H1 (cell line): ENCODE measurements around the gene ANKRD11. TPM values are rescaled to one million over a fixed set of nuclear protein-coding genes. Genes with fewer than 3 reads are reported as not detected.

Experiments used
- CTCF ChIA-PET: fragments of 300-600 bp; sonication (Branson Sonifier 250); formaldehyde crosslinking; loops from one replicate; lab custom pipeline; 2021; ENCODE audit not compliant: partially characterized antibody; lab: Charles Lee
- POLR2A ChIA-PET: fragments of 300-600 bp; sonication (Branson Sonifier 250); formaldehyde crosslinking; loops from one replicate; lab custom pipeline; 2021; ENCODE audit warnings: inconsistent platforms; ENCODE audit not compliant: partially characterized antibody; lab: Charles Lee
- DNase-seq, 2 experiments: peaks; one replicate each; pipeline versions ENCODE4 v3.0.0 to v3.0.0-alpha.2; 2010 to 2022; ENCODE audit warnings: low spot score in 2 of 2, low read depth in 1 of 2, mixed read lengths in 1 of 2
- FAIRE-seq: peaks from 2 replicates; lab custom pipeline; 2011; peaks lifted over from hg19 to GRCh38; lab: Jason Lieb, UNC
- H2AFZ ChIP-seq: 2 replicates; pipeline ENCODE4 v1.8.1; 2012; ENCODE audit warnings: low read length, inconsistent platforms
- H2AK5ac ChIP-seq: 2 replicates; pipeline ENCODE4 v1.6.1; 2013; ENCODE audit warnings: low read depth, low read length
- H2BK120ac ChIP-seq: replicated peaks from 2 replicates; pipeline ENCODE3; 2013; ENCODE audit warnings: low read depth, low read length, inconsistent platforms
- H2BK12ac ChIP-seq: 2 replicates; pipeline ENCODE4 v1.6.1; 2013; ENCODE audit warnings: low read depth, low read length
- H2BK15ac ChIP-seq: 2 replicates; pipeline ENCODE4 v1.6.1; 2013; ENCODE audit warnings: low read length
- H2BK20ac ChIP-seq: 2 replicates; pipeline ENCODE4 v1.6.1; 2013; ENCODE audit warnings: low read length
- H2BK5ac ChIP-seq: 2 replicates; pipeline ENCODE4 v1.6.1; 2013; ENCODE audit warnings: low read depth, low read length
- H3K14ac ChIP-seq: 2 replicates; pipeline ENCODE4 v1.6.1; 2013; ENCODE audit warnings: inconsistent platforms; ENCODE audit not compliant: insufficient read length
- H3K18ac ChIP-seq: 2 replicates; pipeline ENCODE4 v1.6.1; 2013; ENCODE audit warnings: low read length; ENCODE audit errors: extremely low read depth
- H3K23ac ChIP-seq: 2 replicates; pipeline ENCODE4 v1.6.1; 2013; ENCODE audit warnings: inconsistent platforms; ENCODE audit not compliant: insufficient read length
- H3K23me2 ChIP-seq: 2 replicates; pipeline ENCODE4 v1.6.1; 2013; ENCODE audit warnings: low read depth, low read length
- H3K27ac ChIP-seq: 2 replicates; pipeline ENCODE4 v1.6.1; 2011; ENCODE audit warnings: low read depth, low read length, inconsistent platforms
- H3K27me3 ChIP-seq, 4 experiments: replicated peaks in 1 of 4; 1 replicate in 1 of 4; 2 replicates in 3 of 4; pipeline versions ENCODE4 v1.6.1 to v1.8.1; 2011 to 2013; ENCODE audit warnings: low read length in 3 of 4, mild to moderate bottlenecking in 3 of 4, inconsistent platforms in 2 of 4, mixed read lengths in 2 of 4, moderate library complexity in 1 of 4; ENCODE audit not compliant: control insufficient read depth in 3 of 4, insufficient read depth in 3 of 4; ENCODE audit errors: extremely low read depth in 1 of 4
- H3K36me3 ChIP-seq, 4 experiments: 2 replicates each; pipeline versions ENCODE4 v1.6.1 to v1.8.1; 2011 to 2013; ENCODE audit warnings: mild to moderate bottlenecking in 4 of 4, low read length in 3 of 4, moderate library complexity in 2 of 4, control low read depth in 1 of 4, inconsistent platforms in 1 of 4; ENCODE audit not compliant: insufficient read depth in 4 of 4, control insufficient read depth in 2 of 4
- H3K4ac ChIP-seq: replicated peaks from 2 replicates; pipeline ENCODE3; 2013; ENCODE audit warnings: low read length, low read depth, mixed read lengths, inconsistent platforms; ENCODE audit not compliant: insufficient read length
- H3K4me1 ChIP-seq, 4 experiments: replicated peaks in 1 of 4; 1 replicate in 1 of 4; 2 replicates in 3 of 4; pipeline versions ENCODE4 v1.6.1 to v1.8.1; 2011 to 2013; ENCODE audit warnings: low read length in 3 of 4, inconsistent platforms in 2 of 4, mixed read lengths in 1 of 4; ENCODE audit not compliant: insufficient read depth in 4 of 4, control insufficient read depth in 3 of 4
- H3K4me2 ChIP-seq, 2 experiments: 2 replicates each; pipeline versions ENCODE4 v1.6.1 to v1.8.1; 2011 to 2013; ENCODE audit warnings: low read depth in 2 of 2, low read length in 2 of 2, control low read depth in 1 of 2, inconsistent platforms in 1 of 2, mild to moderate bottlenecking in 1 of 2; ENCODE audit not compliant: insufficient read depth in 1 of 2
- H3K4me3 ChIP-seq, 4 experiments: fragments of 200-600, 300-600 bp in 1 of 4; sonication (generic), shearing (Covaris generic), sonication (Bioruptor Twin) in 1 of 4; 2 replicates each; pipeline versions ENCODE4 v1.5.1 to v1.8.1; 2011 to 2016; ENCODE audit warnings: low read length in 4 of 4, low read depth in 3 of 4, control low read depth in 2 of 4, inconsistent platforms in 2 of 4, mild to moderate bottlenecking in 2 of 4, mixed read lengths in 1 of 4, moderate library complexity in 1 of 4; ENCODE audit not compliant: insufficient read depth in 2 of 4; ENCODE audit errors: extremely low read depth in 1 of 4
- H3K56ac ChIP-seq: replicated peaks from 2 replicates; pipeline ENCODE3; 2013; ENCODE audit warnings: low read depth, mild to moderate bottlenecking, mixed read lengths, low read length, inconsistent platforms; ENCODE audit not compliant: insufficient read length
- H3K79me1 ChIP-seq: 2 replicates; pipeline ENCODE4 v1.6.1; 2013; ENCODE audit warnings: low read depth, low read length, control low read depth
- H3K79me2 ChIP-seq, 2 experiments: 2 replicates each; pipeline versions ENCODE4 v1.6.1 to v1.8.1; 2012 to 2013; ENCODE audit warnings: low read length in 2 of 2, mild to moderate bottlenecking in 2 of 2, inconsistent platforms in 1 of 2; ENCODE audit not compliant: insufficient read depth in 2 of 2, control insufficient read depth in 1 of 2
- H3K9ac ChIP-seq, 4 experiments: replicated peaks in 1 of 4; 1 replicate in 1 of 4; 2 replicates in 3 of 4; pipeline versions ENCODE4 v1.6.1 to v1.8.1; 2011 to 2013; ENCODE audit warnings: low read depth in 3 of 4, low read length in 3 of 4, control low read depth in 2 of 4, mild to moderate bottlenecking in 2 of 4, moderate library complexity in 2 of 4, inconsistent platforms in 1 of 4; ENCODE audit errors: extremely low read depth in 1 of 4
- H3K9me3 ChIP-seq, 2 experiments: 2 replicates each; pipeline versions ENCODE4 v1.6.1 to v1.8.1; 2012 to 2013; ENCODE audit warnings: mild to moderate bottlenecking in 2 of 2, moderate library complexity in 2 of 2, control low read depth in 1 of 2, inconsistent platforms in 1 of 2, low read depth in 1 of 2, low read length in 1 of 2, mixed read lengths in 1 of 2; ENCODE audit not compliant: insufficient read depth in 2 of 2
- H4K20me1 ChIP-seq, 2 experiments: replicated peaks in 1 of 2; 2 replicates each; pipeline versions ENCODE3 to v1.8.1; 2011 to 2013; ENCODE audit warnings: inconsistent platforms in 2 of 2, low read length in 2 of 2, mild to moderate bottlenecking in 1 of 2; ENCODE audit not compliant: insufficient read depth in 2 of 2, control insufficient read depth in 1 of 2
- H4K5ac ChIP-seq: 2 replicates; pipeline ENCODE4 v1.6.1; 2013; ENCODE audit warnings: low read length, low read depth, mixed read lengths, inconsistent platforms; ENCODE audit not compliant: insufficient read length
- H4K8ac ChIP-seq: 2 replicates; pipeline ENCODE4 v1.8.0; 2013; ENCODE audit warnings: mild to moderate bottlenecking, moderate library complexity, low read length, inconsistent platforms; ENCODE audit not compliant: insufficient read depth; ENCODE audit errors: extremely low read depth
- H4K91ac ChIP-seq: replicated peaks from 2 replicates; pipeline ENCODE3; 2013; ENCODE audit warnings: low read length, mixed read lengths, inconsistent platforms; ENCODE audit not compliant: insufficient read length
- ASH2L ChIP-seq: fragments of 200-600, 300-600 bp; sonication (generic); IDR thresholded peaks from one replicate; pipeline ENCODE4 v1.7.1; 2017; ENCODE audit warnings: low read length
- CTCF ChIP-seq, 3 experiments: IDR thresholded peaks; 1 replicate in 2 of 3; 2 replicates in 1 of 3; pipeline versions ENCODE4 v1.5.1 to v1.6.1; 2011; ENCODE audit warnings: low read length in 3 of 3, mild to moderate bottlenecking in 3 of 3, inconsistent platforms in 2 of 3, low read depth in 1 of 3, moderate library complexity in 1 of 3; ENCODE audit not compliant: insufficient read depth in 1 of 3; ENCODE audit errors: control extremely low read depth in 1 of 3
- GABPA ChIP-seq: IDR thresholded peaks from 2 replicates; pipeline ENCODE4 v1.6.1; 2011; ENCODE audit warnings: mild to moderate bottlenecking, low read length, moderate library complexity, borderline replicate concordance; ENCODE audit not compliant: insufficient read depth
- KDM1A ChIP-seq: fragments of 200-600, 300-600 bp; sonication (generic); IDR thresholded peaks from 2 replicates; pipeline ENCODE4 v1.7.1; 2016; ENCODE audit warnings: mild to moderate bottlenecking, low read length, borderline replicate concordance
- whole genome bisulfite sequencing, 2 experiments: shearing (Covaris generic) in 1 of 2; methylation state at CpG; one replicate each; pipeline versions ENCODE4 v1.1.6 to v1.1.7; 2013 to 2015; ENCODE audit warnings: low lambda C conversion rate in 2 of 2, mixed read lengths in 2 of 2, inconsistent platforms in 1 of 2, low coverage in 1 of 2, missing lambda C conversion rate in 1 of 2; ENCODE audit not compliant: insufficient replicate concordance in 2 of 2, insufficient coverage in 1 of 2, insufficient read length in 1 of 2; ENCODE audit errors: extremely low coverage in 1 of 2, missing lambda C conversion rate in 1 of 2; 5-methylcytosine and 5-hydroxymethylcytosine counted together
- polyA plus RNA-seq, 7 experiments: library from polyadenylated mRNA; depleted of rRNA in 3 of 7; stranded (reverse) in 5 of 7; unstranded in 2 of 7; fragments of >200 nt in 5 of 7; fragments of 200-250 nt in 2 of 7; gene quantifications; 1 replicate in 5 of 7; 2 replicates in 1 of 7; 4 replicates in 1 of 7; pipeline versions ENCODE4 v1.2.1 to v1.2.3, GENCODE V29; 2011 to 2013; ENCODE audit warnings: missing spikeins in 2 of 7, mixed read lengths in 2 of 7
- total RNA-seq: library from RNA; stranded (reverse); fragmentation: NEBNext Ultra II Directional; extraction: Animal tissue kit (Norgen Biotek cat#: 25700); gene quantifications from 2 replicates; pipeline ENCODE4 v1.2.1, GENCODE V29; 2021

Gene ANKRD11
- total and polyA plus RNA-seq, 2 of the 8 experiments (the other 6 are each of a cell fraction or from before 2014, with no cell fraction given): 46.5 to 142 TPM

DNA sequence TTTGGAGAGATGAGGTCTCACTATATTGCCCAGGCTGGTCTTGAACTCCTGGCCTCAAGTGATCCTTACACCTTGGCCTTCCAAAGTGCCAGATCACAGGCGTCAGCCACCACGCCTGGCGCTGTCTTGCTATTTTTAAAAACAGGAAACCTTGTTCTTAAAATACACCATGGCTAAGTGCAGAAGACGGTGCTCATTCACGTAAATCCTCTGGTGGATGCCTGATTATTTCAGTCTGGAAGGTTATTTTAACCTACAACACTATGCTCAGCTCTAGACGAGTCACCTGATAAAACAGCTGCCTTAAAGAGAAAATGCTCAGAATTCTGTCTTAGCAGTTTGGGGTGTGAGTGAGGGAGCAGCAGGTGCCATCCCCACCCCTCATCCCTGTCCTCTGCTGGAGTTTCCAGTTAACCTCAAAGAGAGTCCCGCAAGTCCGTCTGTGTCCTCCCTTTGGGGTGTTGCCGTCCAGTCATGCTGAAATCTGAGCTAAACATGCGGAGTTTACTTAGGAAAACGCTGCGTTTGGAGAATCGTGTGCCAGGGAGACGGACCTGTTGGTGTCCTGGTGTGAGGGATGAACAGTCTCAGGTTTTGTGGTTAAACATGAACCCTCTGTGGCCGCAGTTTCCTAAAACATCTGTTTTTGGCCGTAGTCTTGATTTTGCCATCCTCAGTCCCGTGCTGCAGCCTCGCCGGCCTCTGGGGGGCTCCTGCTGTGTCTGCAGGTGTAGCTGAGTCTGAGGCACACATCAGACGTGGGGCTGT is 35.0 kb upstream of the ANKRD11 start:
- Histone ChIP-seq H3K14ac (no peak overlapping the region), H3K23me2 (no peaks in the 10 kb centered on the region), H3K79me1 (peaks cover 6% of the 10 kb centered on the region), H3K4me1 (no peaks in the 10 kb centered on the region), H2BK12ac (no peak overlapping the region), H4K5ac (no peak overlapping the region), H3K18ac (no peak overlapping the region), H3K27ac (no peak overlapping the region), H2BK20ac (no peak overlapping the region), H3K4ac (no peak overlapping the region), H4K20me1 (peaks cover 6 to 9% of the 10 kb centered on the region in 2 experiments), H2BK15ac (no peak overlapping the region), H4K8ac (peak overlapping the region; percentile 48; the same call in 1 of the 2 replicates), H3K9me3 (no peaks in the 10 kb centered on the region), H4K91ac (no peak overlapping the region), H3K36me3 (peaks cover 18 to 60% (median 46%) of the 10 kb centered on the region in 4 experiments), H3K27me3 (no peaks in the 10 kb centered on the region), H3K23ac (no peak overlapping the region), H3K9ac (no peak overlapping the region), H3K79me2 (peaks cover 0 to 26% of the 10 kb centered on the region in 2 experiments; a peak in 2 of 4 replicates), H2AK5ac (no peak overlapping the region), H3K4me3 (no peak overlapping the region), H2BK120ac (no peak overlapping the region), H2BK5ac (no peak overlapping the region), H3K4me2 (no peak overlapping the region), H3K56ac (no peak overlapping the region), H2AFZ (no peak overlapping the region)
- WGBS, 2 experiments: 92% methylated on average over 20 of the region's 20 CpGs; no CpG with 5 or more reads in 1 of the 2 experiments
- TF ChIP-seq KDM1A: no peak
- TF ChIP-seq CTCF (IDR thresholded peaks at IDR 0.05; ENCODE audit: control extremely low read depth in 1 of 3, insufficient read depth in 1 of 3, low read depth in 1 of 3, low read length in 3 of 3): no peak
- TF ChIP-seq ASH2L: no peak
- TF ChIP-seq GABPA: no peak
- FAIRE-seq (no peak), DNase-seq (no peak)
- ChIA-PET CTCF (interaction anchor here (0.6 to 1.5 kb wide), 6 partner anchors 17 to 267 kb away, joined by 3 to 7 read pairs (median 4); no protein-coding TSS in a partner anchor), POLR2A (interaction anchor here (0.8 to 1.6 kb wide), 6 partner anchors 13 to 105 kb away, joined by 3 to 6 read pairs (median 3); no protein-coding TSS in a partner anchor)
